Measurements from ENCODE around the gene ZNF18.
"Not testable (repeated sequence)": the region's sequence is repeated elsewhere in the genome, so short reads cannot be mapped to it uniquely, and the experiment has no call there.

ZNF18 gene

GRCh38 chr17:11986179-11986941 lies 10.9 kb downstream of the ZNF18 start:
- no peak for DNase-seq (ENCODE audit: low read depth in 2 of 2)

DNA sequence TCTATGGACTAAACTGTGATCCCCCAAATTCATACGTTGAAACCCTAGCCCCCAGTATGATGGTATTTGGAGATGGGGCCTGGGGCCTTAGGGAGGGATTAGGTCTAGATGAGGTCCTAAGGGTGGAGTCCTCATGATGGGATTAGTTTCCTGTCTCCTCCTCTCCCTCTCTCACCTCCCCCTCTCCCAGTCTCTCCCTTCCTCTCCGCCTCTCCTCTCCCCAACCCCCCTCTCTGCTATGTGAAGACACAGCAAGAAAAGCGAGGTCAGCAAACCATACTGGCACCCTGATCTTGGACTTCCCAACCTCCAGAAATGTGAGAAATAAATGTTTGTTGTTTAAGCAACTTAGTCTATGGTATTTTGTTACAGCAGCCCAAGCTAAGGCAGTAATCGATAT lies 15.4 kb downstream of the ZNF18 start:
- no peak for DNase-seq (ENCODE audit: low read depth in 2 of 2)

- no peak for DNase-seq (ENCODE audit: low read depth in 2 of 2)
These were observed 16.5 kb downstream of the ZNF18 start for GRCh38 chr17:11980813-11981212.

GRCh38 chr17:11979795-11980194 lies 17.5 kb downstream of the ZNF18 start:
- DNase-seq (ENCODE audit: low read depth in 2 of 2) = no peak

GRCh38 chr17:11972741-11973140 lies 24.5 kb downstream of the ZNF18 start:
- DNase-seq (ENCODE audit: low read depth in 2 of 2) = not testable (repeated sequence)

DNA sequence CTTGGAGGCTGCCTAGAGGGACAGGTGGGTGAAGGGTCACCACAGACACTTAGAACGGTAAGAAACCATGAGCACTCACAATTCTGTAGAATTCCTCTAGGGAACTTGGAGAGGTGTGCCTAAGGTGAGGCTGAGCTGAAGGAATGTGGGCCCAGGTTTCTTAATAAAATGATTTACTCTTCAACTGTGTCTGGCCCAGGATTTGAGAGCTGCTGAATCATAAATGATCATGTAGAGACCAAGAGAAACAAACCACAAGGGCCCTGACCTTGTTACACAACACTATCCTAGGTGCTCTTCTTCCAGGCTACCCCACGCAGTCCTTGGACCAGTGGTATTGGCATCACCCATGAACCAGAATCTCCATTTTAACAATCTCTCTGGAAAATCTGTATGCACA lies 27.7 kb downstream of the ZNF18 start:
- no peak for DNase-seq (ENCODE audit: low read depth in 2 of 2)

GRCh38 chr17:11954936-11955335 lies 42.3 kb downstream of the ZNF18 start:
- no peak for DNase-seq (ENCODE audit: low read depth in 2 of 2)

- DNase-seq (ENCODE audit: low read depth in 2 of 2) = no peak
These were observed 43.4 kb downstream of the ZNF18 start for GRCh38 chr17:11953924-11954323.

DNA sequence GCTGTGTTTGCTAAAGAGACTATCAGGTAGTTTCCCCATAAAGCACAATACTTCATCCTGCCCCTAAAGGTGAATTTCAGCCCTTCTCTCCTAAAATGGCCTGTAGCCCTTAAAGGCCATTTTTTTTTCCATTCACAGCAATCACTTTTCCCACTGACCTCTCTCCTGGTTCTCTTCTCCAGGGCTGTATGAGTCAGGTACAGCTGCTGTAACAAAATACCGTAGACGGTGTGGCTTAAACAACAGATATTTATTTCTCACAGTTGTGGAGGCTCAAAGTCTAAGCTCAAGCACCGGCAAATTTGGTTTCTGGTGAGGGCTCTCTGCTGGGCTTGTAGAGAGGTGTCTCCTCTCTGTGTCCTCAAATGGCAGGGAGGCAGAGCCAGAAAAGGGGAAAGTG lies 44.7 kb downstream of the ZNF18 start:
- no peak for DNase-seq (ENCODE audit: low read depth in 2 of 2)

DNA sequence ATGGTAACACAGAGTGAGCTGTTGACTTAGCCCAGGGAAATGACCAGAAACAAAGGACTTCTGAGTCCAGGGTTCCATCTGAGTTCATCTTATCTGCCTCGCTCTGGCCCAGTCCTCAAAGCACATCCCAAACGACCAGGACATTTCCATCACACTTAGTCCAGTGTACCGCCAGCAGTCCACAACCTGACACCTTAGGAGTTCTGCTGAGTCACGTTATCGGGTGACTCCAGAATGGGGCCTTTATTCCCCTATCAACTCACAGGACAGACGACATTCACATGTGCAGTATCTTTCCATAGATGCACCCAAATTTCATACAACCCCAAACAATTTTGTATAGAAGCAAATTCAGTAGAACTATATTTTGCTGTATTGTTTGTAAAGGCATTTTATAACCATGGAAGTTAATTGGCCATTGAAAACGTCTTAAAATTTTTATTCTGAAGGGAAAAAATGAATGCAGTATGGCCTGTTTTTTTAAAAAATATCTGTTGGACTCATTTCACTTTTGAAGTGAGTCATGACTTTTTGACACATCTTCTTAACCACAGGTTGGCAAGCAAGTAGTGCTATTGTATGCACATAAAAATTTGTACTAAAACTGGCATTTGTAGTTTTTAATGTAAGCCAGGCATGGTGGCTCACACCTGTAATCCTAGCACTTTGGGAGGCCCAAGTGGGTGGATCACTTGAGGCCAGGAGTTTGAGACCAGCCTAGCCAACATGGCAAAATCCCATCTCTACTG lies 46.3 kb downstream of the ZNF18 start:
- no peak for DNase-seq (ENCODE audit: low read depth in 2 of 2)

- DNase-seq (ENCODE audit: low read depth in 2 of 2) = not testable (repeated sequence)
These were observed 47.7 kb downstream of the ZNF18 start for GRCh38 chr17:11949571-11949970.

DNA sequence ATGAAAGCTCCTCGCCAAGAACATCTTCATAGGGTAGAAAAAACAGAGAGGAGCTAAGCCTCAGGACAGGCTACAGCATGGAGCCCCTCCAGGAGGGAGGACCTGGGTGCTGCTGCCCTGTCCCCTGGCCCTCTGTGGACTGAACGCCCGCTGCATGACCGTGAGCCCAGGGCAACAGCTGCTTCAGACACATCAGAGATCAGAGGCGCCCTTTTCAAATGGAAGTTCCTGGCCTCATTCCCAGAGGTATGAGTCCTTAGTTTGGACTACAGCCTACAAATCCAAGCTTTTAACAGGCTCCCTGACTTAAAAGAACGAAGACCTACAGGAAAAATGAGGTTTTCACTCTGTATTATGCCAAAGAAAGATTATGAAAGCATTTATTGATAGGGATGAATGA lies 48.5 kb downstream of the ZNF18 start:
- no peak for DNase-seq (ENCODE audit: low read depth in 2 of 2)

GRCh38 chr17:11944587-11944986 lies 52.7 kb downstream of the ZNF18 start:
- DNase-seq (ENCODE audit: low read depth in 2 of 2) = no peak

- DNase-seq (ENCODE audit: low read depth in 2 of 2) = no peak
These were observed 53.4 kb downstream of the ZNF18 start for GRCh38 chr17:11943759-11944347.

DNA sequence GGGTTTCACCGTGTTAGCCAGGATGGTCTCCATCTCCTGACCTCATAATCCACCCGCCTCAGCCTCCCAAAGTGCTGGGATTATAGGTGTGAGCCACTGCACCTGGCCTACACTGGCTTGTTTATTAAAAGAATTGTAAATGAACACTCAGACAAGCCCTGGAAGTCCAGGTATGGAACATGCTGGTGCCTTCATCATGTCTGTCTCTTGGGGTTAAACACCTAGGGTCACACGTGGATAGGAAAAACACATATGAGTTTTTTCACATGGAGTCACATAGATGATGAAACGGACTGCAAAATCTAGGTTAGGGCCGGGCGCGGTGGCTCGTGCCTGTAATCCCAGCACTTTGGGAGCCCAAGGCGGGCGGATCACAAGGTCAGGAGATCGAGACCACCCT lies 54.2 kb downstream of the ZNF18 start:
- not testable (repeated sequence) for DNase-seq (ENCODE audit: low read depth in 2 of 2)

DNA sequence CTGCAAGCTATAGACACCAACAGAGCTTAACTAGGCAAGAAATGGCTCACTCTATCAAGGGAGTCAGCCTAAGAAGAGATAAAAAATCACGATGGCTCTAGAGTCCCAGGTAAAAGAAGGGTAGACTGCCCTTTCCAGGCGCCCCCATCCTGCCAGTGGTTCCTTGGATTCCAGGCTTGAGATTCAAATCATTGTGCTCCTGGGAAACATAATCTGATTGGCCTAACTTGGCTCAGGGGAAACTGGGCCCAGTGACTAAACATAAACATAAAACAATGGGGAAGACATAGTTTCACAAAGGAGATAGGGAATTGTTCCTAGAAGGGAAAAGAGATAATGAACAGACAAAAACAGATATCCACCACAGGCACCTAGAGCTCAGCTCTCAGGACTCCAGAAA lies 56.4 kb downstream of the ZNF18 start:
- DNase-seq (ENCODE audit: low read depth in 2 of 2) = no peak

- DNase-seq (ENCODE audit: low read depth in 2 of 2) = no peak
These were observed 61.4 kb downstream of the ZNF18 start for GRCh38 chr17:11935734-11936406.

DNA sequence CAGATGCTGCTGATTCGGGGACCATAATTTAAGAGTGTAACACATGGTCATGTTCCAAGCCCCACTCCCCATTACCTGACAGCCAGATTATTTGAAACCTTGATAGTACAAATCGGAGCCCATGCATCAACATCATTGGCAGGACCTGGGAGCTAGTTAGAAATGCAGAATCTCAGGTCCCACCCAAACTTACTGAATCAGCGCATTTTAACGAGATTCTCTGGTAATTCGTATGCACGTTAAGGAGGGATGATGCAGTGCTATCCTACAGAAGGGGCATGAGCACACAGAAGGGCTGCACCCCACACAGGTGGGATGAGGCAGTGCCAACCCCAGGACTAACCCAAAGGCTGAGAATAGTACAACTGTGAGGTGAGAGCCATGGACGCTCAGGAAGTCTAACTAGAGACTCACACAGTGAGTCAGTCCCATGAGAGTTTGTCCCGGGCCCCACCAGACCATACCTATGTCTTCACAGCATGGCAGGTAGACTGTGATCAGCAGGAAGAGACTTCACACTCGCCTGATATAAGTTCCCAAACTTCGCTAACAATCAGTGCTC lies 64.9 kb downstream of the ZNF18 start:
- DNase-seq (ENCODE audit: low read depth in 2 of 2) = no peak

GRCh38 chr17:11928436-11928835 lies 68.8 kb downstream of the ZNF18 start:
- no peak for DNase-seq (ENCODE audit: low read depth in 2 of 2)

Measured in stimulated activated CD4-positive, alpha-beta T cell treated with anti-CD3 and anti-CD28 coated beads, Interleukin-1b, Interleukin-23, amount 100 ng/mL, for 1 hour (primary cell).